Measurements from ENCODE around the gene TANC2. TPM values are rescaled to one million over a fixed set of nuclear protein-coding genes. Genes with fewer than 3 reads are reported as not detected.

The TANC2 gene
- total RNA-seq, 4 donors from 2014 or later: 20.1 to 33.3 (median 24.2) TPM

GRCh38 chr17:62948370-62948769, 17.7 kb upstream of the TANC2 start:
- WGBS, 2 donors: 100% methylated on average over 1 of the region's 1 CpG
- H3K4me3 ChIP-seq (ENCODE audit: low read depth, poor library complexity, severe bottlenecking): no peak overlapping the region
- TF ChIP-seq POLR2A (IDR thresholded peaks at IDR 0.05) (no peak), CTCF (IDR thresholded peaks at IDR 0.05) (no peak)

GRCh38 chr17:62949036-62949435, 17.0 kb upstream of the TANC2 start:
- no peak overlapping the region for H3K4me3 ChIP-seq (ENCODE audit: low read depth, poor library complexity, severe bottlenecking)
- TF ChIP-seq POLR2A (IDR thresholded peaks at IDR 0.05) (no peak), CTCF (IDR thresholded peaks at IDR 0.05) (no peak)
- WGBS, 2 donors: 81 to 93% methylated on average over 3 of the region's 3 CpGs
- DNase-seq (ENCODE audit: low spot score in 2 of 2): no peak
- intact Hi-C loops (cut with DNase I; ENCODE audit: low total_unique reads): no loop called here

More at GRCh38 chr17:62948370-62948769, 17.7 kb upstream of the TANC2 start:
- DNase-seq (ENCODE audit: low spot score in 2 of 2): no peak
- intact Hi-C loops (cut with DNase I; ENCODE audit: low total_unique reads): no loop called here

GRCh38 chr17:62950067-62950466, 16.0 kb upstream of the TANC2 start:
- intact Hi-C loops (cut with DNase I; ENCODE audit: low total_unique reads): no loop called here
- no peak for DNase-seq (ENCODE audit: low spot score in 2 of 2)
- H3K4me3 ChIP-seq (ENCODE audit: low read depth, poor library complexity, severe bottlenecking): no peak overlapping the region
- TF ChIP-seq POLR2A (IDR thresholded peaks at IDR 0.05): no peak
- TF ChIP-seq CTCF (IDR thresholded peaks at IDR 0.05): no peak
- 11 to 17% methylated on average over 1 of the region's 1 CpG for WGBS, 2 donors

- no peak for DNase-seq (ENCODE audit: low spot score in 2 of 2)
- 95 to 96% methylated on average over 4 of the region's 4 CpGs for WGBS, 2 donors
- intact Hi-C loops (cut with DNase I; ENCODE audit: low total_unique reads): no loop called here
- TF ChIP-seq CTCF (IDR thresholded peaks at IDR 0.05) (no peak), POLR2A (IDR thresholded peaks at IDR 0.05) (no peak)
- H3K4me3 ChIP-seq (ENCODE audit: low read depth, poor library complexity, severe bottlenecking): no peak overlapping the region
Measured at GRCh38 chr17:62955841-62956352, 10.1 kb upstream of the TANC2 start.

- 67 to 70% methylated on average over 3 of the region's 3 CpGs for WGBS, 2 donors
- intact Hi-C loops (cut with DNase I; ENCODE audit: low total_unique reads): no loop called here
- TF ChIP-seq CTCF (IDR thresholded peaks at IDR 0.05) (no peak), POLR2A (IDR thresholded peaks at IDR 0.05) (no peak)
Measured at GRCh38 chr17:62963296-62963695, 2.7 kb upstream of the TANC2 start.

GRCh38 chr17:62964506-62964905, 1.5 kb upstream of the TANC2 start:
- intact Hi-C loops (cut with DNase I; ENCODE audit: low total_unique reads): no loop called here
- 85 to 87% methylated on average over 4 of the region's 4 CpGs for WGBS, 2 donors
- DNase-seq (ENCODE audit: low spot score in 2 of 2): no peak
- TF ChIP-seq CTCF (IDR thresholded peaks at IDR 0.05) (no peak), POLR2A (IDR thresholded peaks at IDR 0.05) (no peak)
- H3K4me3 ChIP-seq (ENCODE audit: low read depth, poor library complexity, severe bottlenecking): no peak overlapping the region

More at GRCh38 chr17:62963296-62963695, 2.7 kb upstream of the TANC2 start:
- no peak overlapping the region for H3K4me3 ChIP-seq (ENCODE audit: low read depth, poor library complexity, severe bottlenecking)
- no peak for DNase-seq (ENCODE audit: low spot score in 2 of 2)
